ENCODE data around the gene ST6GALNAC3. TPM values are rescaled to one million over a fixed set of nuclear protein-coding genes. Genes with fewer than 3 reads are reported as not detected.

Gene ST6GALNAC3
- total RNA-seq, result 1.6 to 4.7 TPM (median 3.5 TPM) in 3 replicates
- long read RNA-seq, partial matches to known transcripts, result 1 of 2 reads
- long read RNA-seq, other reads (novel, unspliced or antisense), result 1 of 2 reads

GRCh38 chr1:76074321-76075187 is at the start of gene ST6GALNAC3:
TSS of gene ST6GALNAC3 (plus strand) at chr1:76074746.
- Mint-ChIP-seq H3K4me3 (ENCODE audit: unreplicated experiment) (peak within 1 kb of the TSS; percentile 89), H3K9me3 (ENCODE audit: low read depth) (no peaks in the 10 kb centered on the region), H3K4me1 (ENCODE audit: low read depth) (peaks cover 29% of the 10 kb centered on the region), H3K27me3 (ENCODE audit: low read depth) (no peaks in the 10 kb centered on the region), H3K36me3 (ENCODE audit: low read depth) (no peaks in the 10 kb centered on the region), H3K27ac (ENCODE audit: unreplicated experiment) (peak within 1 kb of the TSS; percentile 65)
- peak; percentile 94 for DNase-seq (ENCODE audit: low spot score)
- no peak for TF ChIP-seq CTCF (IDR thresholded peaks at IDR 0.05)

- no peaks in the 10 kb centered on the region for H3K27me3 Mint-ChIP-seq (ENCODE audit: low read depth)
- no peak for TF ChIP-seq CTCF (IDR thresholded peaks at IDR 0.05)
- no peaks in the 10 kb centered on the region for H3K4me1 Mint-ChIP-seq (ENCODE audit: low read depth)
- no peaks in the 10 kb centered on the region for H3K9me3 Mint-ChIP-seq (ENCODE audit: low read depth)
- H3K27ac Mint-ChIP-seq (ENCODE audit: unreplicated experiment), result no peak overlapping the region
- no peak overlapping the region for H3K4me3 Mint-ChIP-seq (ENCODE audit: unreplicated experiment)
- no peaks in the 10 kb centered on the region for H3K36me3 Mint-ChIP-seq (ENCODE audit: low read depth)
- DNase-seq (ENCODE audit: low spot score), result no peak
These were observed 47.2 kb upstream of the ST6GALNAC3 start for GRCh38 chr1:76027341-76027740.

- Mint-ChIP-seq H3K27ac (ENCODE audit: unreplicated experiment) (no peak overlapping the region), H3K36me3 (ENCODE audit: low read depth) (no peaks in the 10 kb centered on the region), H3K9me3 (ENCODE audit: low read depth) (no peaks in the 10 kb centered on the region), H3K4me1 (ENCODE audit: low read depth) (no peaks in the 10 kb centered on the region), H3K27me3 (ENCODE audit: low read depth) (no peaks in the 10 kb centered on the region), H3K4me3 (ENCODE audit: unreplicated experiment) (no peak overlapping the region)
- no peak for DNase-seq (ENCODE audit: low spot score)
- no peak for TF ChIP-seq CTCF (IDR thresholded peaks at IDR 0.05)
These were observed 45.2 kb upstream of the ST6GALNAC3 start for GRCh38 chr1:76029331-76029730.

- no peaks in the 10 kb centered on the region for H3K4me1 Mint-ChIP-seq (ENCODE audit: low read depth)
- no peaks in the 10 kb centered on the region for H3K36me3 Mint-ChIP-seq (ENCODE audit: low read depth)
- no peaks in the 10 kb centered on the region for H3K27me3 Mint-ChIP-seq (ENCODE audit: low read depth)
- no peak overlapping the region for H3K27ac Mint-ChIP-seq (ENCODE audit: unreplicated experiment)
- no peaks in the 10 kb centered on the region for H3K9me3 Mint-ChIP-seq (ENCODE audit: low read depth)
- TF ChIP-seq CTCF (IDR thresholded peaks at IDR 0.05), result no peak
- no peak overlapping the region for H3K4me3 Mint-ChIP-seq (ENCODE audit: unreplicated experiment)
- no peak for DNase-seq (ENCODE audit: low spot score)
These were observed 43.0 kb upstream of the ST6GALNAC3 start for GRCh38 chr1:76031496-76031895.

GRCh38 chr1:76033800-76034475 is 40.6 kb upstream of the ST6GALNAC3 start:
- no peak for TF ChIP-seq CTCF (IDR thresholded peaks at IDR 0.05)
- Mint-ChIP-seq H3K27me3 (ENCODE audit: low read depth) (no peaks in the 10 kb centered on the region), H3K36me3 (ENCODE audit: low read depth) (no peaks in the 10 kb centered on the region), H3K4me3 (ENCODE audit: unreplicated experiment) (no peak overlapping the region), H3K4me1 (ENCODE audit: low read depth) (peaks cover 11% of the 10 kb centered on the region), H3K9me3 (ENCODE audit: low read depth) (no peaks in the 10 kb centered on the region), H3K27ac (ENCODE audit: unreplicated experiment) (no peak overlapping the region)
- DNase-seq (ENCODE audit: low spot score), result no peak
